HuH-7.5 (cell line): Measurements from ENCODE around the gene MOGAT1.
A peak's percentile ranks its signal among the peaks of the same experiment; 100 is the strongest.
"Not testable (repeated sequence)": the region's sequence is repeated elsewhere in the genome, so short reads cannot be mapped to it uniquely, and the experiment has no call there.

Source experiments
- DNase-seq: peaks from one replicate; pipeline ENCODE4 v3.0.0; 2011; ENCODE audit warnings: low spot score

The MOGAT1 gene

DNA sequence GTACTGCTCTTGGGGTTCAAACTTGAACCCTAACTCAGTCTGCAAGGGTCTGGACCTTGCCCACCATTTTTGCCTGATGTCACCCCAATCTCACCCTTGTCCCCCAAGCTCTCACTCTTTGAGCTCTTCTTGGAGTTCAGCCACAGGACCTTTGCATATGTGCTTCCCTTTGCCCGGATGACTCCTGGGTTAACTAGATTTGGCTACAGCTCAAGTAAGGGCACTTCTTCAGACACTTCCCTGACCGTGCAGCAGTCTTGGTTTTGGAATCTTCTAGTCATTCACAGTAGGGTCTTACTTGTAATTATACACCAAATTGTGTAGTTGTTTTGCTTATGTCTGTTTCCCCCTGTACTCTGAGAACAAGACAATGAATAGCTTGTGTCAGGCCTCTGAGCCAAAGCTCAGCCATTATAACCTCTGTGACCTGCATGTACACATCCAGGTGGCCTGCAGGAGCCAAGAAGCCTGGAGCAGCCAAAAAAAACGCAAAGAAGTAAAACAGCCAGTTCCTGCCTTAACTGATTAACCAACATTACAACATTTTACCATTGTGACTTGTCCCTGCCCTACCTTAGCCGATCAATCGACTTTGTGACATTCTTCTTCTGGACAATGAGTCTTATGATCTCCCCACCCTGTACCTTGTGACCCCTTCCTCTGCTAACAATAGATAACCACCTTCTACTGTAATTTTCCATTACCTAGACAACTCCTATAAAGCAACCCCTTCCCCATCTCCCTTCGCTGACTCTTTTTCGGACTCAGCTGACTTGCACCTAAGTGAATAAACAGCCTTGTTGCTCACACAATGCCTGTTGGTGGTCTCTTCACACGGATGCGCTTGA is 1.0 kb upstream of the MOGAT1 start:
- no peak for DNase-seq

GRCh38 chr2:222672068-222672401 is 577 bp downstream of the MOGAT1 start:
- no peak for DNase-seq

GRCh38 chr2:222673273-222673672 is 1.8 kb downstream of the MOGAT1 start:
- no peak for DNase-seq

DNA sequence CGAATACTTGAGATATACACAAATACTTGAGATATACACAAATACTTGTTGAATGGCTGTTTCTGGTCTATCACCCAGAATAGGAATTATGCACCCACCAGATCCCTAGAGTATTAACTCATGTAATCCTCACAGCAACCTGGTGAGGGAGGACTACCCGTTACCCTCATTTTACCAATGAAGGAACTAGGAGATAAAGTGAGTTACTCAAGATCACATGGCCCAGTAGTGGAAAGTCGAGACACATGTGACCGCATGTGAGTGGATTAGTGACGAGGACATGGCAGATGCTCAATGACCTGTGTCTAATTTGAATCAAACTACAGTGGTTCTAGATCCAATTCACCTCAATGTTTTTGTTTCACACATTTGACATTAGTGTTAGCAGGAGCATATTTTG is 2.4 kb downstream of the MOGAT1 start:
- no peak for DNase-seq

DNA sequence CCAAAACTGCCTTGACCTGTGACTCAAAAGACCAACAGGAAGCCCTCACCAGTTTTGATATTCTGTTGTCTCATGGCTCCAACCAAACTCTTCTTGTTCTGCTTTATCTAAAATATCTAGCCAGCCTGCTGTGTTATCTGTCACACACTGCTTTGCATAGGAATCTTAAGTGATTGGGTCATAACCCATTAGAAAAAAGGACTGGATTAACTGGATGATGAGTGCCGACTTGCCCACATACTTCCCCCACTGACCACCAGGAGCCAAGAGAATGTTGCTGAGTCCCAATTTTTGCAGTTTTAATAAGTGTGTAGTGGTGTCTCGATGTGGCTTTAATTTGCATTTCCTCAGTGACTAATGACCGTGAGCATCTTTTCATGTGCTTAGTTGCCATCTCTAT is 6.5 kb downstream of the MOGAT1 start:
- no peak for DNase-seq

DNA sequence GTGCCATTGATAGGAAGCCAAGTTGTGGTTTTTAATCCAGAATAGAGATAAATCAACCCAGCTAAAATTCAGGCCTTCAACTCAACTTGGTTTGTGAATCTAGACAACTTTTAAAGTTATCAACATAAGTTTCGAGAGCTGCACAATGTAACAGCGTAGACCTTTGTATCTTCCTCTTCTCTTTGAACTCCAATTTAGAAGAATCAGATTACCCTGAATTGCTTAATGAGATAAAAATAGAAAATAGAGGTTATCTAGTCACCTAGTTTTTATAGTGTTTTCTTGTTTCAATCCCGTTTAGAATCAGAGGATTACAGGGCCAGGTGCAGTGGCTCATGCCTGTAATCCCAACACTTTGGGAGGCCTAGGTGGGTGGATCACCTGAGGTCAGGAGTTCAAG is 12.3 kb downstream of the MOGAT1 start:
- DNase-seq: no peak

DNA sequence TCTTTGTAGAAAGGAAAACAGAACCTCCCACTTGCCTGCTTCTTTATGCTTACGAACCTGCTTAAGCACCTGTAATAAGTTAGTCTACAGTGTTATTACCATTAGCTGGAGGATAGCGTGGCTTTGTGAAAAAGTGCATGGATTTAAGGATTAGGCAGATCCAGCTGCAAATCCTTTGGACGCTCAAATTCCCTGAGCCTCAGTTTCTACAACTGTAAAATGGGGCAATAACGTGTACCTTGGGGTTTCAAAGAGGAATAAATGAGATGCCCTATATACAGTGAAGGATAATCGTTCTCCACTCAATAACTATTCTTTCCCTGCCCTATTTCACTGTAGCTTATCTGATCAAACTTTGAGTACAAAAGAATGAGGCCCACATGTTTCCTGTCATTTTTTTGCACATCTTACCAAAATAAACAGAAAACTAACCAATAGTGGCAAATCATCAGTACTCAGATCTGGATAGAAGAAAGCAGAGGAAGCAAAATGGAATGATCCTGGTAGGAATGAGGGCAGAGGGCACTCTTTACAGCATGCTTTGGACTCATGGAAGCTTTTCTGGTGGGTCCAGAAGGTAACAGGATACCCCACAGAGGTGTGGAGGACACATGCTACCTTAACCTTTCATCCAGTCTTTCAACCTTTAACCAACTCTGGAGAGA is 14.8 kb downstream of the MOGAT1 start:
- no peak for DNase-seq

DNA sequence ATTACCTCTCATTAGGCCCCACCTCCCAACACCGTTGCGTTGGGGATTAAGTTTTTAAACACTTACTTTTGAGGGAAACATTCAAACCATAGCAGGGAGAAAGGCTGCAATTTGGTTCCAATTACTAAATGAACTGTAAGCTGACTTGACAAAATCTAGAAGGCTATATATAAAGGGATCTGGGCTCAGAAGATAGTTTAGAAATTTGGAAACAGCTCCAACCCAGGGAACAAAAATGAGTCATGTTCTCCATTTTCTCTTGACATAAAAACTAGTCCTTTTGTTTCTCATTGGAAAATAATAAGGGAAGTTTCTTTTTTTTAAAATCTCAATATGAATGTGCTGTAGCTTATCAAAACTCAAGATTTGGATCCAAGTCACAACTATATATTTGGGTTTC is 17.5 kb downstream of the MOGAT1 start:
- no peak for DNase-seq

DNA sequence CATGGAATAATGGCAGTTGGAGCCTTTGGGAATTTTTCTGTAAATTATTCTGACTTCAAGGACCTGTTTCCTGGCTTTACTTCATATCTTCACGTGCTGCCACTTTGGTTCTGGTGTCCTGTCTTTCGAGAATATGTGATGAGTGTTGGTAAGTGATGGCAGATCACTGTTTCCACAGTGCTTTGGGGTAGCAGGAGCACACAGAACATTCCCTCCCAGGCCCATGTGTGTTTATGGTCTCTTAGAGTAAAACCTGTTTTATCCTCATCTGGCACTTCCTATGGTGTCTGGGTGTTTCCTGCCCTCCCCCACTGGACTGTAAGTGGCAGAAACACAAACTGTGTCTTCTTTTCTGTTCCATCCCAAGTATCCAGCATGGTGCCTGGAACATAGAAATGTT is 17.9 kb downstream of the MOGAT1 start:
- no peak for DNase-seq

- DNase-seq: peak; percentile 58
Measured at GRCh38 chr2:222690564-222691200, 19.2 kb downstream of the MOGAT1 start.

DNA sequence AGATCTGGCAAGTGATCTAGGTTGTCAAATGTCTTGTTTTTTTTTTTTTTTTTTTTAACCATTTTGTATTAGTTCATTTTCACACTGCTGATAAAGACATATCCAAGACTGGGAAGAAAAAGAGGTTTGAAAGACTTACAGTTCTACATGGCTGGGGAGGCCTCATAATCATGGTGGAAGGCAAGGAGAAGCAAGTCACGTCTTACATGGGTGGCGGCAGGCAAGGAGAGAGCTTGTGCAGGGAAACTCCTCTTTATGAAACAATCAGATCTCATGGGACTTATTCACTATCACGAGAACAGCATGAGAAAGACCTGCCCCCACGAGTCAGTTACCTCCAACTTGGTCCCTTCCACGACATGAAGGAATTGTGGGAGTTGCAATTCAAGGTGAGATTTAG is 22.0 kb downstream of the MOGAT1 start:
- not testable (repeated sequence) for DNase-seq

- DNase-seq: no peak
Measured at GRCh38 chr2:222693837-222694236, 22.4 kb downstream of the MOGAT1 start.

GRCh38 chr2:222698276-222698675 is 26.8 kb downstream of the MOGAT1 start:
- DNase-seq: no peak

- DNase-seq: no peak
Measured at GRCh38 chr2:222701233-222701632, 29.8 kb downstream of the MOGAT1 start.

DNA sequence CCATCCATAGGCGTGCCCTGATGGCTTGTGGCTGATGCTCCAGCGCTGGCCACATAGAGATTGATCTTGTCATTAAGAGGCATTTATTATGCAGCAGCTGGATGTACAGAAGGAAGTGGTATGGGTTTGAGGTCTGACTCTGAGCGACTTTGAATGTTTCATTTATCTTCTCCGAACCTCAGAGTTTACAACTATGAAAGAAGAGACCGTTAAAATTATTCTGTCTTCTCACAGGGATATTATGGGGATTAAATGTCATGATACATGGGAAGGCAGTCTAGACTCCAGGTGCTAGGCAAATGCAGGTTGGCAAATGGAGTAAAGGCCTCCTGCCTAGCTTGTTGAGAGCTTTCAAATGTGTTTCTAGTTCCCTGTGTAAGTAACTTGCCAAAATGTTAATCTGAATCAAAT is 30.3 kb downstream of the MOGAT1 start:
- no peak for DNase-seq

GRCh38 chr2:222703091-222703490 is 31.6 kb downstream of the MOGAT1 start:
- no peak for DNase-seq

DNA sequence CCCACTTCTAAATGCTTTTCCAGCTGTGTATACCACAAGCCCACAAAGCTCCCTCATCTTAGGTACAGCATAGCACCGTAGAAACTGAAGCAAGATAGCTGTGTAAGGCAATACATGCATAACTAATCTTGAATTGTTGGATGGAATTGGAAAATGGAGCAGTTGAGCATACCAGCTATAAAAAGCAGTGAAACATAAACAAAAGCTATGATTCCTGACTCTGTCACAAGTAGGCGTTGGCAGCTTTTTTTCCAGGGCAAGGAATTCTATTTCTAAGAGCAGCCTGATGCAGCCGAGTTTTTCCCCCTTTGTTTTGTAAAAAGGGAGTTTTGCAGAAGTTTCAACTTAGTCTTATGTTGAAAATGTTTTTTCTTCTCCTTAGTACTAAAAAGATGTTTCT is 32.4 kb downstream of the MOGAT1 start:
- DNase-seq: no peak

GRCh38 chr2:222706616-222707015 is 35.2 kb downstream of the MOGAT1 start:
- no peak for DNase-seq

DNA sequence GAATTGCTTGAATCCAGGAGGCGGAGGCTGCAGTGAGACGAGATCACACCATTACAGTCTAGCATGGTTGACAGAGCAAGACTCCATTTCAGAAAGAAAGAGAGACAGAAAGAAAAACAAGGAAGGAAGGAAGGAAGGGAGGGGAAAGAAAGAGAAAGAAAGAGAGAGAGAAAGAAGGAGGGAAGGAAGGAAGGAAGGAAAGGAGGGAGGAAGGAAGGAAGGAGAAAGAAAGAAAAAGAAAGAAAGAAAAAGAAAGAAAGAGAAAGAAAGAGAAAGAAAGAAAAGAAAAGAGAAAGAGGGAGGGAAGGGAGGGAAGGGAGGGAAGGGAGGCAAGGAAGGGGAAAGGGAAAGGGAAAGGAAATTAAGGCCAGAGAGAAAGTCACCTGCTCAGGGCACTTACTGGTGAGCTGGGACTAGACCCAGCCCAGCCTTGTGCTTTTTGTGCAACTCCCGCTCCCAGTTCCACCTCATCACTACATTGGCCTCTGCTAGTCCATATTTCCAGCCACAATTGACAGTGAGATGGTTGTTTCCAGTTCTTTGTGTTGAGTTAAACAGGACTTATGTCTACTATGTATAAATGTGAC is 35.7 kb downstream of the MOGAT1 start:
- no peak for DNase-seq

GRCh38 chr2:222707689-222708273 is 36.3 kb downstream of the MOGAT1 start:
- no peak for DNase-seq

DNA sequence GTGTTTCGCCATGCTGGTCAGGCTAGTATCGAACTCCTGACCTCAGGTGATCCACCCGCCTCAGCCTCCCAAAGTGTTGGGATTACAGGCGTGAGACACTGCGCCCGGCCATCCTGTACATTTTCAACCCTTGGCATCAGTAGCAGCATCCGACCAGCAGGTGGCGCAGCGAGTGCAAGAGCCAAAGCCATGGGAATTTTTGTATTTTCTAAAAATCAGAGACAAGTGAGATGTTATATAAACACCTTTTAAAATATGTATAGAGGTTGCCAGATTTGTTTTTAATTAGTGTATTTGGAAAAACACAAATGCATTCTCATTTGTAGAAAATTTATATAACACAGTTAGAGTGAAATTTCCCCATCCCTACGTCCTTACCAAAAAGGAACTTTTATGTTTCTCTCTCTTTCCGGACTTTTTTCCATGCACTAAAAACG is 36.8 kb downstream of the MOGAT1 start:
- DNase-seq: no peak

DNA sequence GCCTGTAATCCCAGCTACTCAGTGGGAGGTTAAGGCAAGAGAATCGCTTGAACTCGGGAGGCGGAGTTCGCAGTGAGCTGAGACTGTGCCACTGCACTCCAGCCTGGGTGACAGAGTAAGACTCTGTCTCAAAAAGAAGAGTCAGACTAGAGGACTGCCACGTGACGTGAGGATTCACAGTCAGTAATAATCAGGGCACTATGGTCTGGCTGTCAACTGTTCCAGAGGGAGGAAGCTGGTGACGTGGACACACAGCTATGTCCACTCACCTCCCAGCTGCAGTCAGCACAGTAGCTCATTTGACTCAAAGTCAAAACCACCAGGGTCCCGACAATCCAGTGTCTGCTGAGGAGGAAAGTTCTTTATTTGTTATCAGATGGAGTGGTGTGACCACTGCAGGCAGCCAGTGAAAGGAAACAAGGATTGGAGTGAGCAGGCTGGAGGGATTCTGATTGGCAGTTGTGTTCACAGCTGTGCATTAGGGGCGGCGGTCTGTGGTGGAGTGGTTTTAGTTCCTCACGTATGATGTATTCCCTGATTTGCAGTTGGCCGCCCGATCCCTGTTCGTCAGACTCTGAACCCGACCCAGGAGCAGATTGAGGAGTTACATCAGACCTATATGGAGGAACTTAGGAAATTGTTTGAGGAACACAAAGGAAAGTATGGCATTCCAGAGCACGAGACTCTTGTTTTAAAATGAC is 37.9 kb downstream of the MOGAT1 start:
- DNase-seq: peak; percentile 52
